KOPT-K1 (cell line): Measurements from ENCODE around the gene TTC39C.
A peak's percentile ranks its signal among the peaks of the same experiment; 100 is the strongest.

Experiments used
- H3K27ac ChIP-seq: fragments of 200-600 bp; sonication (generic); 2 replicates; pipeline ENCODE4 v1.5.1; 2016; ENCODE audit warnings: antibody characterized with exemption, mild to moderate bottlenecking, low read depth, low read length; ENCODE audit not compliant: poor library complexity, severe bottlenecking
- H3K36me3 ChIP-seq: fragments of 200-600 bp; sonication (generic); 2 replicates; pipeline ENCODE4 v1.5.1; 2017; ENCODE audit warnings: antibody characterized with exemption, mild to moderate bottlenecking, low read length, moderate library complexity; ENCODE audit not compliant: insufficient read depth
- H3K9me3 ChIP-seq: fragments of 200-600 bp; sonication (generic); 2 replicates; pipeline ENCODE4 v1.5.1; 2017; ENCODE audit warnings: antibody characterized with exemption, low read length, mild to moderate bottlenecking; ENCODE audit not compliant: insufficient read depth, poor library complexity, severe bottlenecking

TTC39C gene

GRCh38 chr18:24014062-24014985 is at the start of gene TTC39C:
Gene TTC39C (plus strand): TSS chr18:24014754. CDS start chr18:24014872, 118 bp downstream.
- Histone ChIP-seq H3K36me3 (no peaks in the 10 kb centered on the region), H3K9me3 (no peaks in the 10 kb centered on the region), H3K27ac (peak within 1 kb of the TSS; percentile 82)

GRCh38 chr18:23966909-23967308 is 47.6 kb upstream of the TTC39C start:
- H3K9me3 ChIP-seq, result no peaks in the 10 kb centered on the region
- H3K36me3 ChIP-seq, result no peaks in the 10 kb centered on the region
- peak overlapping the region; percentile 48 for H3K27ac ChIP-seq

- Histone ChIP-seq H3K27ac (peak overlapping the region; percentile 48), H3K9me3 (no peaks in the 10 kb centered on the region), H3K36me3 (no peaks in the 10 kb centered on the region)
Measured at GRCh38 chr18:23967321-23968089, 47.0 kb upstream of the TTC39C start.

GRCh38 chr18:23968638-23969604 is 45.6 kb upstream of the TTC39C start:
- H3K9me3 ChIP-seq, result no peaks in the 10 kb centered on the region
- H3K36me3 ChIP-seq, result no peaks in the 10 kb centered on the region
- peak overlapping the region; percentile 48 for H3K27ac ChIP-seq

GRCh38 chr18:23969664-23970063 is 44.9 kb upstream of the TTC39C start:
- Histone ChIP-seq H3K27ac (peak overlapping the region; percentile 41), H3K9me3 (no peaks in the 10 kb centered on the region), H3K36me3 (no peaks in the 10 kb centered on the region)

- Histone ChIP-seq H3K27ac (peak overlapping the region; percentile 41), H3K9me3 (no peaks in the 10 kb centered on the region), H3K36me3 (no peaks in the 10 kb centered on the region)
Measured at GRCh38 chr18:23970161-23971096, 44.1 kb upstream of the TTC39C start.

- Histone ChIP-seq H3K36me3 (no peaks in the 10 kb centered on the region), H3K27ac (peak overlapping the region; percentile 41), H3K9me3 (no peaks in the 10 kb centered on the region)
Measured at GRCh38 chr18:23971097-23971440, 43.5 kb upstream of the TTC39C start.

DNA sequence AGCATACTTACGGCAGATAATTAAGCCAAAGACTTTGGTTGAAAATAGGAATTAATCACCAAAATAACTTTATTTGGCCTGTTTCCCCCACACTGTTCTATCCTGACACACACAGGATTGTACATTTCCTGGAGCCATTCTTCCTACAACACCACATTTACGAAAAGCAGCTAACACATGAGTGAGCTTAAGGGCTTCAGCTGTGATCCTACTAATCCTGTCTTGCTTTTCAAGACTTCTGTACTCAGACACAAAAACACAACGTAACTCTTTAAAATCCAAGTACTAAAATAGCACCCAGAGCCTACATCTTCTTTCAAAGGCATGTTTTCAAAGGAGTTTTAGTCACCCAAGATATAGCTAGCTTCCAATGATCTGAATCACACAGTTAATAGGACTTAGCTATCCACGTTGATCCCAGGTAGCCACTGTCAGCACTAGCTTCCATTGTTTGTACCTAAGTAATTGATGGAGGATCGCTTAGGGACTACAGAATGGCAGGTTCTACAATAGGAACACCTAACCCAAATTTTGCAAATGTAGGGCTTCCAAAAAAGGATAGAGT is 42.8 kb upstream of the TTC39C start:
- Histone ChIP-seq H3K36me3 (no peaks in the 10 kb centered on the region), H3K9me3 (peaks cover 3% of the 10 kb centered on the region), H3K27ac (no peak overlapping the region)

DNA sequence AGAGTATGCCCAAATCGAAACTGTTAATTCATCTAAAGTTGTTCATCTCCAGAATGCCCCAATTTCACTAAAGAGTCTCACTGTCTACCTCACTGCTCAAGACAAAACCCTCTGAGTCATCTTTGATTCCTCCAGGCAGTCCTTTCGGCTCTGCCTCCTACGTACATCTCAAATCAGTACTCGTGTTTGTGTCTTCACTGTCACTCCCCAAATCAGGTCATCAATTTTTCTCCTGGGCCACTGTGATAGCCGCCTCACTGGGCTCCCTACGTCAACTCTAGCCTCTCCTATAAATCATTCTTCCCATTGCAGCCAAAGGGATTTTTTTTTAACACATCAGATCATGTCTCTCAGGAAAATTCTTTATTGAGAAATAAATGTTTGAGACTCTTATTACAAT is 42.1 kb upstream of the TTC39C start:
- Histone ChIP-seq H3K36me3 (no peaks in the 10 kb centered on the region), H3K27ac (no peak overlapping the region), H3K9me3 (peaks cover 8% of the 10 kb centered on the region)

- H3K9me3 ChIP-seq, result peaks cover 8% of the 10 kb centered on the region
- no peak overlapping the region for H3K27ac ChIP-seq
- no peaks in the 10 kb centered on the region for H3K36me3 ChIP-seq
Measured at GRCh38 chr18:23977103-23977502, 37.5 kb upstream of the TTC39C start.

DNA sequence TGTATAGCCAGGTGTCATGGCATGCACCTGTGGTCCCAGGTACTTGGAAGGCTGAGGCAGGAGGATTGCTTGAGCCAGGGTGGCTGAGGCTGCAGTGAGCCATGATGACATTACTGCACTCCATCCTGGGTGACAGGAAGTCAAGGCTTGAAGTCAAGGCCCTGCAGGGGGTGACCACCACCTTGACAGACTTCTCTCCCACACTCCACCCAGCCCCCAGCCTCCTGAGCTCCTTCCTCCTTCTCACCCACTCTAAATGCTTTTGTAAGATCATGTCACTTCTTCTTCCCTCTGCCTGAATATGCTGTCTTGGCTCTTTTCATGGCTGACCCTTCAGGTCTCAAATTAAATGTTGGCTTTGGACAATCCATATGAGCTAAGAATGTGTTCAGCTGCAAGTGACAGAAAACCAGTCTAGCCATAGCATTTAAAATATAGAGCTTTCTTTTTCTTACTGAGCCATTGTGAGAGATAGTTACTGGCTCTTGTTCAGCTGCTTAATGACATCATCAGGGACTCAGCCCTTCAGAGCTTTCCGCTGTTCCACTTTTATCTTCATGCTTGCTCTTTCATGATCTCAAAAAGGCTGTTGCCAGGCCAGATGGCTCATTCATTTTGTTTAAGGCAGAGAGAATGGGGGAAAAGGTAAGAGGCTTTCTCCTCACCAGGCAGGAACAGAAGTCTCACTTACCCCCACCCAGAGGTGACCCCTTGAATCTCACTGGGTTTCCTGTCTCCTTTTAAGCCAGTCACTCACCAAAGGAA is 36.7 kb upstream of the TTC39C start:
- no peak overlapping the region for H3K27ac ChIP-seq
- H3K36me3 ChIP-seq, result no peaks in the 10 kb centered on the region
- peaks cover 8% of the 10 kb centered on the region for H3K9me3 ChIP-seq

GRCh38 chr18:23981369-23981980 is 33.1 kb upstream of the TTC39C start:
- no peaks in the 10 kb centered on the region for H3K36me3 ChIP-seq
- peaks cover 8% of the 10 kb centered on the region for H3K9me3 ChIP-seq
- H3K27ac ChIP-seq, result no peak overlapping the region
